ENCODE measurements around the gene MYMX. TPM values are rescaled to one million over a fixed set of nuclear protein-coding genes. Genes with fewer than 3 reads are reported as not detected.
A peak's percentile ranks its signal among the peaks of the same experiment; 100 is the strongest.

Gene MYMX
- total and polyA plus RNA-seq, 2 of the 13 experiments (the other 11 are each of a cell fraction or from before 2014, with no cell fraction given) = not detected

DNA sequence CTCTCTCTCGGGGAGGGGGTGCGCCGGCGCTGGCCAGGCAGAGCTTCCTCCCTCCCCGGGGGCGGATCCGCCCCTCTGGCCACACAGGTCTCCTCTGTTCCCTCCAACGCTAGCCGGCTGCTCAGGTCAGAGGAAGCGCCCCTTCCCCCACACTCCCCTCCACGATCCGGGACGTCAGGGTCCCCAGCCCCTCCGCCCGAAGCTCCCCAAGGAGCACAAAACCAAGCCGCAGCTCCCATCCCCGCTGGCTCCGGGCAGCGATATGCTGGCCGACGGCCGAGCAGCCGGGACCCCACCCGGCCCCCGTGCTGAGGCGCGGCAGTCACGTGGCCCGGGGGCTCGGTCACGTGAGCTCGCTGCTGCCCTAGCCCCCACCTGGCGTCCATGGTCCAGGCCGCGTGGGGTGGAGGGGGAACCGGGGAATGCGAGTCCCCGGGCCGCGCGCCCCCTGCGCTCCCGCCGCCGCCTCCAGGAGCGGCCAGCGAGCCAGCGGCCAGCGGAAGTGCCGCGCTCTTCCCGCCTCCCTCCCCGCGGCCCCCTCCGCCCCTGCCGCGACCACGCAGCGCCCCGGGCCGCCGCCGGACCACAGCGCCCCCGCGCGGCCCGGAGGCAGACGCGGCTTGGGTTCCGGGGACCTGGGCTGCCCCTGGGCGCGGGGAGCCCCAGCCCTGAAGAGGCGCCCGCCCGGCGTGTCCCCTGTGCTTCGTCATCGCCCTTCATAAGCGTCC lies 40.5 kb downstream of the MYMX start, which contains the start of gene SLC35B2 (continued):
- TF ChIP-seq HDAC2 (CRISPR knock-in tag; IDR thresholded peaks at IDR 0.05) (peak; percentile 72), FOXM1 (CRISPR knock-in tag; IDR thresholded peaks at IDR 0.05) (no peak), PRPF4 (IDR thresholded peaks at IDR 0.05; ENCODE audit: low read depth, low read length, poor library complexity, severe bottlenecking) (no peak), ZSCAN9 (CRISPR knock-in tag; IDR thresholded peaks at IDR 0.05; ENCODE audit: borderline replicate concordance) (peak; percentile 54; the same call in 1 of the 2 replicates), ISX (CRISPR knock-in tag; conservative IDR thresholded peaks at IDR 0.05) (no peak), ZNF703 (CRISPR knock-in tag; IDR thresholded peaks at IDR 0.05; ENCODE audit: borderline replicate concordance) (no peak), GATA4 (IDR thresholded peaks at IDR 0.05; ENCODE audit: borderline replicate concordance, low read depth) (no peak), PAF1 (CRISPR knock-in tag; IDR thresholded peaks at IDR 0.05) (no peak), NFYB (CRISPR knock-in tag; IDR thresholded peaks at IDR 0.05) (no peak; the same call in 1 of the 2 replicates), XRCC5 (optimal IDR thresholded peaks at IDR 0.05; ENCODE audit: low read length) (no peak), NR2F6 (IDR thresholded peaks at IDR 0.05) (0 out of 2 replicates have a peak, but pooled peaks have one; percentile 26), NR2F6 (CRISPR knock-in tag; IDR thresholded peaks at IDR 0.05) (no peak)
- TF ChIP-seq, protein P1, sequence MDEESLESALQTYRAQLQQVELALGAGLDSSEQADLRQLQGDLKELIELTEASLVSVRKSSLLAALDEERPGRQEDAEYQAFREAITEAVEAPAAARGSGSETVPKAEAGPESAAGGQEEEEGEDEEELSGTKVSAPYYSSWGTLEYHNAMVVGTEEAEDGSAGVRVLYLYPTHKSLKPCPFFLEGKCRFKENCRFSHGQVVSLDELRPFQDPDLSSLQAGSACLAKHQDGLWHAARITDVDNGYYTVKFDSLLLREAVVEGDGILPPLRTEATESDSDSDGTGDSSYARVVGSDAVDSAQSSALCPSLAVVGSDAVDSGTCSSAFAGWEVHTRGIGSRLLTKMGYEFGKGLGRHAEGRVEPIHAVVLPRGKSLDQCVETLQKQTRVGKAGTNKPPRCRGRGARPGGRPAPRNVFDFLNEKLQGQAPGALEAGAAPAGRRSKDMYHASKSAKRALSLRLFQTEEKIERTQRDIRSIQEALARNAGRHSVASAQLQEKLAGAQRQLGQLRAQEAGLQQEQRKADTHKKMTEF (CRISPR knock-in tag; IDR thresholded peaks at IDR 0.05) = peak; percentile 94
- TF ChIP-seq, protein P2, sequence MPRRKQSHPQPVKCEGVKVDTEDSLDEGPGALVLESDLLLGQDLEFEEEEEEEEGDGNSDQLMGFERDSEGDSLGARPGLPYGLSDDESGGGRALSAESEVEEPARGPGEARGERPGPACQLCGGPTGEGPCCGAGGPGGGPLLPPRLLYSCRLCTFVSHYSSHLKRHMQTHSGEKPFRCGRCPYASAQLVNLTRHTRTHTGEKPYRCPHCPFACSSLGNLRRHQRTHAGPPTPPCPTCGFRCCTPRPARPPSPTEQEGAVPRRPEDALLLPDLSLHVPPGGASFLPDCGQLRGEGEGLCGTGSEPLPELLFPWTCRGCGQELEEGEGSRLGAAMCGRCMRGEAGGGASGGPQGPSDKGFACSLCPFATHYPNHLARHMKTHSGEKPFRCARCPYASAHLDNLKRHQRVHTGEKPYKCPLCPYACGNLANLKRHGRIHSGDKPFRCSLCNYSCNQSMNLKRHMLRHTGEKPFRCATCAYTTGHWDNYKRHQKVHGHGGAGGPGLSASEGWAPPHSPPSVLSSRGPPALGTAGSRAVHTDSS (CRISPR knock-in tag; conservative IDR thresholded peaks at IDR 0.05) = no peak
- TF ChIP-seq, protein P3, sequence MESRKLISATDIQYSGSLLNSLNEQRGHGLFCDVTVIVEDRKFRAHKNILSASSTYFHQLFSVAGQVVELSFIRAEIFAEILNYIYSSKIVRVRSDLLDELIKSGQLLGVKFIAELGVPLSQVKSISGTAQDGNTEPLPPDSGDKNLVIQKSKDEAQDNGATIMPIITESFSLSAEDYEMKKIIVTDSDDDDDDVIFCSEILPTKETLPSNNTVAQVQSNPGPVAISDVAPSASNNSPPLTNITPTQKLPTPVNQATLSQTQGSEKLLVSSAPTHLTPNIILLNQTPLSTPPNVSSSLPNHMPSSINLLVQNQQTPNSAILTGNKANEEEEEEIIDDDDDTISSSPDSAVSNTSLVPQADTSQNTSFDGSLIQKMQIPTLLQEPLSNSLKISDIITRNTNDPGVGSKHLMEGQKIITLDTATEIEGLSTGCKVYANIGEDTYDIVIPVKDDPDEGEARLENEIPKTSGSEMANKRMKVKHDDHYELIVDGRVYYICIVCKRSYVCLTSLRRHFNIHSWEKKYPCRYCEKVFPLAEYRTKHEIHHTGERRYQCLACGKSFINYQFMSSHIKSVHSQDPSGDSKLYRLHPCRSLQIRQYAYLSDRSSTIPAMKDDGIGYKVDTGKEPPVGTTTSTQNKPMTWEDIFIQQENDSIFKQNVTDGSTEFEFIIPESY (CRISPR knock-in tag; IDR thresholded peaks at IDR 0.05) = 0 out of 2 replicates have a peak, but pooled peaks have one; percentile 33
- TF ChIP-seq, protein P4, sequence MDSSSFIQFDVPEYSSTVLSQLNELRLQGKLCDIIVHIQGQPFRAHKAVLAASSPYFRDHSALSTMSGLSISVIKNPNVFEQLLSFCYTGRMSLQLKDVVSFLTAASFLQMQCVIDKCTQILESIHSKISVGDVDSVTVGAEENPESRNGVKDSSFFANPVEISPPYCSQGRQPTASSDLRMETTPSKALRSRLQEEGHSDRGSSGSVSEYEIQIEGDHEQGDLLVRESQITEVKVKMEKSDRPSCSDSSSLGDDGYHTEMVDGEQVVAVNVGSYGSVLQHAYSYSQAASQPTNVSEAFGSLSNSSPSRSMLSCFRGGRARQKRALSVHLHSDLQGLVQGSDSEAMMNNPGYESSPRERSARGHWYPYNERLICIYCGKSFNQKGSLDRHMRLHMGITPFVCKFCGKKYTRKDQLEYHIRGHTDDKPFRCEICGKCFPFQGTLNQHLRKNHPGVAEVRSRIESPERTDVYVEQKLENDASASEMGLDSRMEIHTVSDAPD (CRISPR knock-in tag; IDR thresholded peaks at IDR 0.05) = no peak; the same call in none of the 2 replicates
- TF ChIP-seq, protein P5, sequence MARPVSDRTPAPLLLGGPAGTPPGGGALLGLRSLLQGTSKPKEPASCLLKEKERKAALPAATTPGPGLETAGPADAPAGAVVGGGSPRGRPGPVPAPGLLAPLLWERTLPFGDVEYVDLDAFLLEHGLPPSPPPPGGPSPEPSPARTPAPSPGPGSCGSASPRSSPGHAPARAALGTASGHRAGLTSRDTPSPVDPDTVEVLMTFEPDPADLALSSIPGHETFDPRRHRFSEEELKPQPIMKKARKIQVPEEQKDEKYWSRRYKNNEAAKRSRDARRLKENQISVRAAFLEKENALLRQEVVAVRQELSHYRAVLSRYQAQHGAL (CRISPR knock-in tag; IDR thresholded peaks at IDR 0.05; ENCODE audit: not compliant biosample characterization) = no peak
- TF ChIP-seq, protein P6, sequence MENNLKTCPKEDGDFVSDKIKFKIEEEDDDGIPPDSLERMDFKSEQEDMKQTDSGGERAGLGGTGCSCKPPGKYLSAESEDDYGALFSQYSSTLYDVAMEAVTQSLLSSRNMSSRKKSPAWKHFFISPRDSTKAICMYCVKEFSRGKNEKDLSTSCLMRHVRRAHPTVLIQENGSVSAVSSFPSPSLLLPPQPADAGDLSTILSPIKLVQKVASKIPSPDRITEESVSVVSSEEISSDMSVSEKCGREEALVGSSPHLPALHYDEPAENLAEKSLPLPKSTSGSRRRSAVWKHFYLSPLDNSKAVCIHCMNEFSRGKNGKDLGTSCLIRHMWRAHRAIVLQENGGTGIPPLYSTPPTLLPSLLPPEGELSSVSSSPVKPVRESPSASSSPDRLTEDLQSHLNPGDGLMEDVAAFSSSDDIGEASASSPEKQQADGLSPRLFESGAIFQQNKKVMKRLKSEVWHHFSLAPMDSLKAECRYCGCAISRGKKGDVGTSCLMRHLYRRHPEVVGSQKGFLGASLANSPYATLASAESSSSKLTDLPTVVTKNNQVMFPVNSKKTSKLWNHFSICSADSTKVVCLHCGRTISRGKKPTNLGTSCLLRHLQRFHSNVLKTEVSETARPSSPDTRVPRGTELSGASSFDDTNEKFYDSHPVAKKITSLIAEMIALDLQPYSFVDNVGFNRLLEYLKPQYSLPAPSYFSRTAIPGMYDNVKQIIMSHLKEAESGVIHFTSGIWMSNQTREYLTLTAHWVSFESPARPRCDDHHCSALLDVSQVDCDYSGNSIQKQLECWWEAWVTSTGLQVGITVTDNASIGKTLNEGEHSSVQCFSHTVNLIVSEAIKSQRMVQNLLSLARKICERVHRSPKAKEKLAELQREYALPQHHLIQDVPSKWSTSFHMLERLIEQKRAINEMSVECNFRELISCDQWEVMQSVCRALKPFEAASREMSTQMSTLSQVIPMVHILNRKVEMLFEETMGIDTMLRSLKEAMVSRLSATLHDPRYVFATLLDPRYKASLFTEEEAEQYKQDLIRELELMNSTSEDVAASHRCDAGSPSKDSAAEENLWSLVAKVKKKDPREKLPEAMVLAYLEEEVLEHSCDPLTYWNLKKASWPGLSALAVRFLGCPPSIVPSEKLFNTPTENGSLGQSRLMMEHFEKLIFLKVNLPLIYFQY (CRISPR knock-in tag; IDR thresholded peaks at IDR 0.05; ENCODE audit: borderline replicate concordance) = peak; percentile 25; the same call in 1 of the 2 replicates
